Epithelial cell of proximal tubule (primary cell): ENCODE results near the gene CBX4. TPM values are rescaled to one million over a fixed set of nuclear protein-coding genes. Genes with fewer than 3 reads are reported as not detected.

Experiments used
- DNase-seq: peaks from one replicate; pipeline ENCODE4 v3.0.0-alpha.2; 2011; ENCODE audit warnings: low read depth
- H3K4me3 ChIP-seq: 2 replicates; pipeline ENCODE4 v1.5.1; 2011; ENCODE audit warnings: low read depth, mild to moderate bottlenecking, low read length
- CTCF ChIP-seq: conservative IDR thresholded peaks from 2 replicates; pipeline ENCODE4 v1.5.1; 2012; ENCODE audit warnings: low read depth, mild to moderate bottlenecking, low read length
- total RNA-seq: library from RNA; depleted of rRNA; stranded (reverse); fragments of >200 nt; gene quantifications from 2 replicates; pipeline ENCODE4 v1.2.3, GENCODE V29; 2015

The CBX4 gene
- total RNA-seq, 1 donor from 2014 or later, result 4.8 TPM

GRCh38 chr17:79840269-79840988 lies 1.2 kb upstream of the CBX4 start:
- H3K4me3 ChIP-seq, result no peak overlapping the region
- no peak for TF ChIP-seq CTCF
- DNase-seq, result no peak

GRCh38 chr17:79838522-79839274 lies 542 bp downstream of the CBX4 start:
- peak overlapping the region; percentile 84 for H3K4me3 ChIP-seq
- TF ChIP-seq CTCF, result peak; percentile 3
- DNase-seq, result no peak

GRCh38 chr17:79837888-79838521 lies 1.2 kb downstream of the CBX4 start:
- TF ChIP-seq CTCF, result no peak
- peak overlapping the region; percentile 84 for H3K4me3 ChIP-seq
- DNase-seq, result no peak

GRCh38 chr17:79836972-79837887 lies 2.0 kb downstream of the CBX4 start:
- H3K4me3 ChIP-seq, result peak overlapping the region; percentile 84
- TF ChIP-seq CTCF, result peak; percentile 19
- DNase-seq, result no peak

- H3K4me3 ChIP-seq, result peak overlapping the region; percentile 84
- no peak for TF ChIP-seq CTCF
- no peak for DNase-seq
These were observed 2.7 kb downstream of the CBX4 start for GRCh38 chr17:79836510-79836971.

GRCh38 chr17:79835953-79836509 lies 3.2 kb downstream of the CBX4 start:
- no peak for DNase-seq
- no peak overlapping the region for H3K4me3 ChIP-seq
- no peak for TF ChIP-seq CTCF
